NCI-H1105 (cell line): ENCODE measurements around the gene TMEM117.
A peak's percentile ranks its signal among the peaks of the same experiment; 100 is the strongest.

Experiments used
- DNase-seq: peaks from one replicate; lab custom pipeline; 2025; lab: John Stamatoyannopoulos, UW

The TMEM117 gene

GRCh38 chr12:43835656-43836474, at the start of gene TMEM117:
TSS of gene TMEM117 (plus strand) at chr12:43836081.
- peak; percentile 44 for DNase-seq

GRCh38 chr12:43786899-43787693, 48.8 kb upstream of the TMEM117 start:
- DNase-seq: no peak

- DNase-seq: no peak
These were observed 45.9 kb upstream of the TMEM117 start for GRCh38 chr12:43789941-43790340.

- no peak for DNase-seq
These were observed 40.1 kb upstream of the TMEM117 start for GRCh38 chr12:43795716-43796280.

GRCh38 chr12:43797561-43798217, 38.2 kb upstream of the TMEM117 start:
- no peak for DNase-seq

GRCh38 chr12:43805149-43805859, 30.6 kb upstream of the TMEM117 start:
- DNase-seq: peak; percentile 17

GRCh38 chr12:43805860-43806736, 29.8 kb upstream of the TMEM117 start, which contains the start of gene TWF1:
TSS of gene TWF1 (minus strand) at chr12:43806317. CDS start at chr12:43806245, 72 bp downstream.
- DNase-seq: peak; percentile 72

GRCh38 chr12:43806737-43807072, 29.2 kb upstream of the TMEM117 start:
- no peak for DNase-seq

- no peak for DNase-seq
These were observed 28.5 kb upstream of the TMEM117 start for GRCh38 chr12:43807386-43807785.

GRCh38 chr12:43812057-43812456, 23.8 kb upstream of the TMEM117 start:
- DNase-seq: no peak

GRCh38 chr12:43812926-43813325, 23.0 kb upstream of the TMEM117 start:
- DNase-seq: no peak

- no peak for DNase-seq
These were observed 20.5 kb upstream of the TMEM117 start for GRCh38 chr12:43815416-43815815.

GRCh38 chr12:43816168-43816567, 19.7 kb upstream of the TMEM117 start:
- no peak for DNase-seq

GRCh38 chr12:43824207-43824775, 11.6 kb upstream of the TMEM117 start:
- no peak for DNase-seq

- no peak for DNase-seq
These were observed 9.2 kb upstream of the TMEM117 start for GRCh38 chr12:43826681-43827080.

GRCh38 chr12:43827093-43827492, 8.8 kb upstream of the TMEM117 start:
- no peak for DNase-seq

- DNase-seq: no peak
These were observed 3.3 kb upstream of the TMEM117 start for GRCh38 chr12:43832463-43833168.

- no peak for DNase-seq
These were observed 621 bp upstream of the TMEM117 start for GRCh38 chr12:43835264-43835655.

- DNase-seq: no peak
These were observed 651 bp downstream of the TMEM117 start for GRCh38 chr12:43836475-43836989.
